ENCODE results near the gene ZNF444. TPM values are rescaled to one million over a fixed set of nuclear protein-coding genes. Genes with fewer than 3 reads are reported as not detected.
A peak's percentile ranks its signal among the peaks of the same experiment; 100 is the strongest.

ZNF444 gene
- total and polyA plus RNA-seq, 9 of the 15 experiments (the other 6 are each of a cell fraction or from before 2014, with no cell fraction given) = 0.39 to 40.0 (median 6.9) TPM

DNA sequence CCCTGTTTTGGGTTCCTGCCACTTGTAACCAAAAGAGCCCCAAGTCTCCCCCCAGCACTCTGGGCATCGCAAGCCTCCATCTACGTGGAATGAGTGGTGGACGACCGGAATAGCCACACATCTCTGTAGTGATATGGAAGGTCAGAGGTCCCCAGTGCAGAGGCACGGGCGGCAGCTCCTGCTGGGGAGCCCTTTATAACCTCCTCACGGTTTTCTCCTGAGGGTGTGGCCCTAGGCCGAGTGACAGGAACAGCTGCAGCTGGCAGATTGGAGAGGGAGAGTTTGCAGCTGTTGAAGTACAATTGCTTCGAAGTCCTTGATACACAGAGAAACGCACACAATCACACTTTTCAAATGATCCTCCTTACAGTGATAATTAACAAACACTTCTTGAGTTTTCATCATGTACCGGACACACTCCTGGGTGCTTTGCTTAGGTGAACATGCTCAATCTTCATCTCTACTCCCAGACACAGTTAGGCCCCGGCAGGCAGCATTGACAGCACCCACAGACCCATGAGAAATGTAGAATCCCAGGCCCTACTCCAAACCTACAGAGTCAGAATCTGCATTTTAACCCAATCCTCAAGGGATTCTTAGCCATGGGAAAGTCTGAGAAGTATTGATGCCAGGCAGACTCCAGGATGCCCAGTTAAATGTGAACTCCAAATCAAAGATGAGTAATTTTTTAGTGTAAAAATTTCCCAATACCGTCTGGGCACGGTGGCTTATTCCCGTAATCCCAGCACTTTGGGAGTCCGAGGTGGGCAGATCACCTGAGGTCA, 15.1 kb upstream of the ZNF444 start (continued):
- TF ChIP-seq, protein P1, sequence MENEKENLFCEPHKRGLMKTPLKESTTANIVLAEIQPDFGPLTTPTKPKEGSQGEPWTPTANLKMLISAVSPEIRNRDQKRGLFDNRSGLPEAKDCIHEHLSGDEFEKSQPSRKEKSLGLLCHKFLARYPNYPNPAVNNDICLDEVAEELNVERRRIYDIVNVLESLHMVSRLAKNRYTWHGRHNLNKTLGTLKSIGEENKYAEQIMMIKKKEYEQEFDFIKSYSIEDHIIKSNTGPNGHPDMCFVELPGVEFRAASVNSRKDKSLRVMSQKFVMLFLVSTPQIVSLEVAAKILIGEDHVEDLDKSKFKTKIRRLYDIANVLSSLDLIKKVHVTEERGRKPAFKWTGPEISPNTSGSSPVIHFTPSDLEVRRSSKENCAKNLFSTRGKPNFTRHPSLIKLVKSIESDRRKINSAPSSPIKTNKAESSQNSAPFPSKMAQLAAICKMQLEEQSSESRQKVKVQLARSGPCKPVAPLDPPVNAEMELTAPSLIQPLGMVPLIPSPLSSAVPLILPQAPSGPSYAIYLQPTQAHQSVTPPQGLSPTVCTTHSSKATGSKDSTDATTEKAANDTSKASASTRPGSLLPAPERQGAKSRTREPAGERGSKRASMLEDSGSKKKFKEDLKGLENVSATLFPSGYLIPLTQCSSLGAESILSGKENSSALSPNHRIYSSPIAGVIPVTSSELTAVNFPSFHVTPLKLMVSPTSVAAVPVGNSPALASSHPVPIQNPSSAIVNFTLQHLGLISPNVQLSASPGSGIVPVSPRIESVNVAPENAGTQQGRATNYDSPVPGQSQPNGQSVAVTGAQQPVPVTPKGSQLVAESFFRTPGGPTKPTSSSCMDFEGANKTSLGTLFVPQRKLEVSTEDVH (IDR thresholded peaks at IDR 0.05; ENCODE audit: low read depth, partially characterized antibody) = no peak
- TF ChIP-seq MTA1 (IDR thresholded peaks at IDR 0.05; ENCODE audit: borderline replicate concordance) (peak; percentile 50; the same call in 1 of the 2 replicates), RBFOX2 (IDR thresholded peaks at IDR 0.05; ENCODE audit: low read depth, low read length) (no peak), PRPF4 (IDR thresholded peaks at IDR 0.05; ENCODE audit: insufficient read depth, low read depth, low read length, poor library complexity, severe bottlenecking) (no peak), CREB5 (CRISPR knock-in tag; IDR thresholded peaks at IDR 0.05) (no peak), TCF15 (CRISPR knock-in tag; IDR thresholded peaks at IDR 0.05) (no peak), ZNF79 (CRISPR knock-in tag; IDR thresholded peaks at IDR 0.05; ENCODE audit: low read depth) (no peak), L3MBTL2 (IDR thresholded peaks at IDR 0.05) (peak; percentile 75), SRSF7 (optimal IDR thresholded peaks at IDR 0.05; ENCODE audit: low read depth, low read length) (no peak), RFX5 (IDR thresholded peaks at IDR 0.05; ENCODE audit: low read depth, low read length) (no peak), KLF1 (tag; IDR thresholded peaks at IDR 0.05) (peak; percentile 89), MXI1 (IDR thresholded peaks at IDR 0.05; ENCODE audit: low read depth, low read length) (peak; percentile 22; the same call in 1 of the 2 replicates), ZNF785 (CRISPR knock-in tag; IDR thresholded peaks at IDR 0.05) (no peak), POLR2H (tag; IDR thresholded peaks at IDR 0.05; ENCODE audit: low read depth) (no peak), CEBPB (tag; IDR thresholded peaks at IDR 0.05) (no peak), CREB3 (tag; conservative IDR thresholded peaks at IDR 0.05; ENCODE audit: low read depth) (no peak)
- TF ChIP-seq, protein P2, sequence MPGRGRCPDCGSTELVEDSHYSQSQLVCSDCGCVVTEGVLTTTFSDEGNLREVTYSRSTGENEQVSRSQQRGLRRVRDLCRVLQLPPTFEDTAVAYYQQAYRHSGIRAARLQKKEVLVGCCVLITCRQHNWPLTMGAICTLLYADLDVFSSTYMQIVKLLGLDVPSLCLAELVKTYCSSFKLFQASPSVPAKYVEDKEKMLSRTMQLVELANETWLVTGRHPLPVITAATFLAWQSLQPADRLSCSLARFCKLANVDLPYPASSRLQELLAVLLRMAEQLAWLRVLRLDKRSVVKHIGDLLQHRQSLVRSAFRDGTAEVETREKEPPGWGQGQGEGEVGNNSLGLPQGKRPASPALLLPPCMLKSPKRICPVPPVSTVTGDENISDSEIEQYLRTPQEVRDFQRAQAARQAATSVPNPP (IDR thresholded peaks at IDR 0.05; ENCODE audit: borderline replicate concordance, insufficient read depth, insufficient read length) = no peak
- TF ChIP-seq, protein P3, sequence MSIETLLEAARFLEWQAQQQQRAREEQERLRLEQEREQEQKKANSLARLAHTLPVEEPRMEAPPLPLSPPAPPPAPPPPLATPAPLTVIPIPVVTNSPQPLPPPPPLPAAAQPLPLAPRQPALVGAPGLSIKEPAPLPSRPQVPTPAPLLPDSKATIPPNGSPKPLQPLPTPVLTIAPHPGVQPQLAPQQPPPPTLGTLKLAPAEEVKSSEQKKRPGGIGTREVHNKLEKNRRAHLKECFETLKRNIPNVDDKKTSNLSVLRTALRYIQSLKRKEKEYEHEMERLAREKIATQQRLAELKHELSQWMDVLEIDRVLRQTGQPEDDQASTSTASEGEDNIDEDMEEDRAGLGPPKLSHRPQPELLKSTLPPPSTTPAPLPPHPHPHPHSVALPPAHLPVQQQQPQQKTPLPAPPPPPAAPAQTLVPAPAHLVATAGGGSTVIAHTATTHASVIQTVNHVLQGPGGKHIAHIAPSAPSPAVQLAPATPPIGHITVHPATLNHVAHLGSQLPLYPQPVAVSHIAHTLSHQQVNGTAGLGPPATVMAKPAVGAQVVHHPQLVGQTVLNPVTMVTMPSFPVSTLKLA (conservative IDR thresholded peaks at IDR 0.05) = peak in 1 of 2 experiments; percentile 44; a peak in 2 of 4 replicates
